BE2C (cell line): ENCODE results near the gene BLMH.
"Not testable (repeated sequence)": the region's sequence is repeated elsewhere in the genome, so short reads cannot be mapped to it uniquely, and the experiment has no call there.

Experiments used
- DNase-seq: peaks from one replicate; pipeline ENCODE4 v3.0.0-alpha.2; 2020
- H3K27me3 ChIP-seq: fragments of 250-450 bp; sonication (Bioruptor Pico); 2 replicates; pipeline ENCODE4 v1.5.1; 2020; ENCODE audit warnings: mild to moderate bottlenecking
- H3K36me3 ChIP-seq: fragments of 250-450 bp; sonication (Bioruptor Pico); 2 replicates; pipeline ENCODE4 v1.5.1; 2020; ENCODE audit warnings: mild to moderate bottlenecking
- H3K4me1 ChIP-seq: fragments of 250-450 bp; sonication (Bioruptor Pico); 2 replicates; pipeline ENCODE4 v1.5.1; 2020
- H3K4me3 ChIP-seq: 2 replicates; pipeline ENCODE4 v1.5.1; 2011; ENCODE audit warnings: low read depth, low read length
- H3K9me3 ChIP-seq: fragments of 250-450 bp; sonication (Bioruptor Pico); 2 replicates; pipeline ENCODE4 v1.5.1; 2020
- TF ChIP-seq, protein P1 (sequence below): IDR thresholded peaks from 2 replicates; pipeline ENCODE4 v1.5.1; 2012; ENCODE audit warnings: mild to moderate bottlenecking, low read depth, low read length

Gene BLMH

DNA sequence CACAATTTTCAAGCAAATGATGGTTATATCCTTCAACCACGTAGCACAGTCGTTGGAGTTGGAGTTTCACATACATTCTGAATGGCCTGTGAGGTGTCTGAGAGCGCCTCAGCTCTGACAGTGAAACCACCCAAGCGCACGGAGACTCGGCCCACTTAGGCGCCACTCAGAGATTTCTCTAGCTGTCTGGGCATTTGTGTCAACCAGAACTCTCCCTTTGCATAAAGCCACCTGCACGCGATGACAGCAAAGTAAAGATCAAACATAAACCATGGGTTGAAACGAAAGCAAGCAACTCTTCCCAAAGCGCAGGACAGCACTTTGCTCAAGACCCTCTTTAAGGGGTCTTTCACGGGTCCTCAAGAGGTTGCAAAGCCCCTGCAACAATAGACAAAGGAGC is 56.8 kb downstream of the BLMH start:
- no peaks in the 10 kb centered on the region for H3K9me3 ChIP-seq
- no peaks in the 10 kb centered on the region for H3K4me1 ChIP-seq
- TF ChIP-seq, protein P1, sequence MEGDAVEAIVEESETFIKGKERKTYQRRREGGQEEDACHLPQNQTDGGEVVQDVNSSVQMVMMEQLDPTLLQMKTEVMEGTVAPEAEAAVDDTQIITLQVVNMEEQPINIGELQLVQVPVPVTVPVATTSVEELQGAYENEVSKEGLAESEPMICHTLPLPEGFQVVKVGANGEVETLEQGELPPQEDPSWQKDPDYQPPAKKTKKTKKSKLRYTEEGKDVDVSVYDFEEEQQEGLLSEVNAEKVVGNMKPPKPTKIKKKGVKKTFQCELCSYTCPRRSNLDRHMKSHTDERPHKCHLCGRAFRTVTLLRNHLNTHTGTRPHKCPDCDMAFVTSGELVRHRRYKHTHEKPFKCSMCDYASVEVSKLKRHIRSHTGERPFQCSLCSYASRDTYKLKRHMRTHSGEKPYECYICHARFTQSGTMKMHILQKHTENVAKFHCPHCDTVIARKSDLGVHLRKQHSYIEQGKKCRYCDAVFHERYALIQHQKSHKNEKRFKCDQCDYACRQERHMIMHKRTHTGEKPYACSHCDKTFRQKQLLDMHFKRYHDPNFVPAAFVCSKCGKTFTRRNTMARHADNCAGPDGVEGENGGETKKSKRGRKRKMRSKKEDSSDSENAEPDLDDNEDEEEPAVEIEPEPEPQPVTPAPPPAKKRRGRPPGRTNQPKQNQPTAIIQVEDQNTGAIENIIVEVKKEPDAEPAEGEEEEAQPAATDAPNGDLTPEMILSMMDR = no peak
- H3K27me3 ChIP-seq = peaks cover 29% of the 10 kb centered on the region
- no peaks in the 10 kb centered on the region for H3K36me3 ChIP-seq
- H3K4me3 ChIP-seq = no peak overlapping the region
- DNase-seq = no peak

DNA sequence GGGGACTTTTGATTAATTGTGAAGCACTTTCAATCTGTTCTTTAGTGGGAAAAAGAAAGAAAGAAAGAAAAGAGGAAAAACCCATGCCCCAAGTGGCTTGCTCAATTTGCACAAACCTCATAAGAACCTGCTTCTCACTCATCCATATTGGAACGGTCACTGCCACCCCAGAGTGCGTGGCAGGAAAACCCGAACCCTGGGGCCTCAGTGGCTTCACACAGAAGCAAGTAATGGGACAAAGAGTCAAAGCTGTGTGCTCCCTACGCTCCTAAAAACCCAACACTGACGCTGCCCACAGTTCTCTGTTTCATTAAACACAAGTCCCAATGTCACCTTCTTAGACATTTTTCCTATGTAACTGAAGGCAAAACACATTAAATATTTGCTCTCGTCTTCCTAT is 57.4 kb downstream of the BLMH start:
- Histone ChIP-seq H3K36me3 (no peaks in the 10 kb centered on the region), H3K27me3 (peaks cover 29% of the 10 kb centered on the region), H3K4me1 (no peaks in the 10 kb centered on the region), H3K9me3 (no peaks in the 10 kb centered on the region), H3K4me3 (no peak overlapping the region)
- DNase-seq = no peak
- TF ChIP-seq, protein P1 = no peak

DNA sequence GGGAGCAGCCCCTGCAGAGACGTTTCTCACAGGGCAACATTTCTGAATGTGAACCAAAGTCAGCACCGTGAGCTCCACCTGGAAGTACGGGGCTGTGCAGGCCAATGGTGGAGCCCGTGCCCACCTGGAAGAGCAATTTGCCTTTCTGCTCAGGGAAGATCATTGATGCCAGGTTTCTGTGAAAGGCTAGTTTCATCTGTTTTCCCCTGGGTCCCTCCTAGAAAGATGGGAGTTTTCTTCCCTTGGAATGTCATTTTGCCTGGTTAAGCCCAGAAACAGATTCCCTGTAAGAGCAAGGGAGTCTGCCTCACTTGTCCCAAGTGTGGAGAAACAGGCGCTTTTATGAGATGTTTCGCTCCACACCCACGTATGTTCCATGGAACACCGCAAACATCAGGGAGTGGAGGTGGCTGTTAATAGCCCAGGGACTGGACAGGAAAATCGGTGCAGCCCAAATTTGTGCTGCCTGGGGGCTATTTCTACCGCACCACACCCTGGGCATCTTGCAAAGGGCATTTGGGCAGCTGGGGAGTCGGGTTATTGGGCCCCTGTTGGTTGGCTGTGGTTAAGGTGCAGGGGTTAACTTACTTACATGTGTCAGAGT is 58.8 kb downstream of the BLMH start:
- peaks cover 29% of the 10 kb centered on the region for H3K27me3 ChIP-seq

GRCh38 chr17:30232015-30232823 is 59.5 kb downstream of the BLMH start:
- no peaks in the 10 kb centered on the region for H3K36me3 ChIP-seq
- no peaks in the 10 kb centered on the region for H3K4me1 ChIP-seq
- no peak overlapping the region for H3K4me3 ChIP-seq
- no peaks in the 10 kb centered on the region for H3K9me3 ChIP-seq
- no peak for DNase-seq
- H3K27me3 ChIP-seq = peaks cover 29% of the 10 kb centered on the region
- TF ChIP-seq, protein P1 = no peak

More for the DNA sequence above, 58.8 kb downstream of the BLMH start:
- no peaks in the 10 kb centered on the region for H3K4me1 ChIP-seq
- no peak for DNase-seq
- TF ChIP-seq, protein P1 = no peak
- H3K36me3 ChIP-seq = no peaks in the 10 kb centered on the region
- H3K4me3 ChIP-seq = no peak overlapping the region
- no peaks in the 10 kb centered on the region for H3K9me3 ChIP-seq

GRCh38 chr17:30230596-30231125 is 61.1 kb downstream of the BLMH start:
- TF ChIP-seq, protein P1 = no peak
- Histone ChIP-seq H3K4me1 (no peaks in the 10 kb centered on the region), H3K4me3 (no peak overlapping the region), H3K9me3 (no peaks in the 10 kb centered on the region), H3K36me3 (no peaks in the 10 kb centered on the region), H3K27me3 (peaks cover 18% of the 10 kb centered on the region)
- DNase-seq = no peak

DNA sequence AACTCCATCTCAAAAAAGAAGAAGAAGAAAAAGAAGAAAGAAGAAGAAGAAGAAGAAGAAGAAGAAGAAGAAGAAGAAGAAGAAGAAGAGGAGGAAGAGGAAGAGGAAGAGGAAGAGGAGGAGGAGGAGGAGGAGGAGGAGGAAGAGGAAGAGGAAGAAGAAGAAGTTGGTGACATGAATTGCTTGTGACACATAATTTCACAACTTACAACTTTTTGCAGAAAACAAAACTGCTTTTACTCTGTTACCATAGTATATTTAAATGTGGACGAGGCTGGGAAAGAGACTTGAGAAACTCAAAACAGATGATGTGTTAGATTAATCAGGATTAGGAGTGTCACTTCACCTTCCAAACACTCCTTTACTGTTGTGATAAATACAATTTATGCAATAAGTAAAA is 61.7 kb downstream of the BLMH start:
- H3K9me3 ChIP-seq, H3K36me3 ChIP-seq, H3K4me3 ChIP-seq, DNase-seq, H3K4me1 ChIP-seq: not testable (repeated sequence)
- peaks cover 11% of the 10 kb centered on the region for H3K27me3 ChIP-seq
